ENCODE measurements around the gene LGALS9. TPM values are rescaled to one million over a fixed set of nuclear protein-coding genes. Genes with fewer than 3 reads are reported as not detected.
"Not testable (repeated sequence)": the region's sequence is repeated elsewhere in the genome, so short reads cannot be mapped to it uniquely, and the experiment has no call there.

Gene LGALS9
- total RNA-seq, 1 donor, result 328 TPM

DNA sequence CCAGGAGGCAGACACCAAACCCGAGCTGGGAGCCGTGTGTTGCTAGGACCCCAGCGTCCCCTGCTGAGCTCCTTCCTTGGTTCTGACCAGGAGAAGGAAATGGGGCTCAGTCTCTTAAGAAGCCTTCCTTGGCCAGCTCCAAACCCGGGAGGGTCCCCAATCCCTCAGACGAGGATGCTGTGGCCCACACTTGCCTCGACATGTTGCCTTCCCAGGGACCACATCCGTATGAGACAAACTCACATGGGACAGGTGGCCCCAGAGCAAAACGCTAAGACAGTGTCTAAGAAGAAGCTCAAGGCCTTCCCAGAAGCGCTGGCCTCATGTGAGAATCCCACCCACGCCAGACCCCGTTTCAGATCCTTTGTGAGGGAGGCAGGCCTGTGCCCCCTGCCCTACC, 19.8 kb downstream of the LGALS9 start:
- no peak for DNase-seq (ENCODE audit: low read depth in 2 of 3, low spot score in 2 of 3)

DNA sequence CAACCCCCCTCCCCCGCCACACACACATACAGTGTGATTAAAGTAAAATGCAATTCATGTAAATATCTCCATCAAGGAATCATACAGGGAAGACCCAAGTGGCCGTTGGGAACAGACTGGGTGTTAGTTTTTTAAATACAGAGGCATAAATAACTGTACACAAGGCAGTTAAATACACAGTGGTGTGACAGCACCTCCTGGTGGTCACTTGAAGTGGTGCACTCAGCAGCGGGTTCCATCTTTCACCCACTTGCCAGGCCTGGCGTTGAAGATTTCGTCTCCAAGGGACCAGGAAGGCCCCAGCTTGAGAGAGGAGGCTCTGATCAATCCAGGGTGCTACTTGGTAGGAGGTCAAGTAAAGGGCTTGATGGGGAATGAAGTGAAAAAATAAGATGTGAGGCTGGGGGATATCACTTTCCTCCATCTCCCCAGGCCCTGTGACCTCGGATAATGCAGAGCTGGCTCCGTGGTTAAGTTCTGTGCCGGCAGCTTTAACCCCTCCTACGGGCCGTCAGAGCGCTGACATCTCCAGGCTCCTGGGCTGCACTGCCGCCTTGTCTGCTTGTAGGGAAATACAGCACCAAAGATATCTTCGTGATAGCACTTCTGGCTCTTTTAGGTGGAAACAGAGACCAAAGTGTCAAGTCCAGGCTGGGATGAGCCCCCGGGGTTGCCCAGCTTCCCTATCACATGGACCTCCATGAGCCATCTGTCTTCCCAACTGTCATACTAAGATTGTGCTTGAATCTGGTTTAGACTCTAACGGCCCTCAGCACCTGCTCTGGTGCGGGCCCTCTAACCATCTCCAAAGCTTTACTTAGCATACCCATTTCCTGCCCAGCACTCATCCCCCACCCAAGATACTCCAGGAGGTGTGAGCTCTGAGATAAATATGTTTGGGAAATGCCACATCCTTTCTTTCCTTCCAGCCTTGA, 20.7 kb downstream of the LGALS9 start:
- peak; percentile 29 to 71 (median 37) for DNase-seq (ENCODE audit: low read depth in 2 of 3, low spot score in 2 of 3)

DNA sequence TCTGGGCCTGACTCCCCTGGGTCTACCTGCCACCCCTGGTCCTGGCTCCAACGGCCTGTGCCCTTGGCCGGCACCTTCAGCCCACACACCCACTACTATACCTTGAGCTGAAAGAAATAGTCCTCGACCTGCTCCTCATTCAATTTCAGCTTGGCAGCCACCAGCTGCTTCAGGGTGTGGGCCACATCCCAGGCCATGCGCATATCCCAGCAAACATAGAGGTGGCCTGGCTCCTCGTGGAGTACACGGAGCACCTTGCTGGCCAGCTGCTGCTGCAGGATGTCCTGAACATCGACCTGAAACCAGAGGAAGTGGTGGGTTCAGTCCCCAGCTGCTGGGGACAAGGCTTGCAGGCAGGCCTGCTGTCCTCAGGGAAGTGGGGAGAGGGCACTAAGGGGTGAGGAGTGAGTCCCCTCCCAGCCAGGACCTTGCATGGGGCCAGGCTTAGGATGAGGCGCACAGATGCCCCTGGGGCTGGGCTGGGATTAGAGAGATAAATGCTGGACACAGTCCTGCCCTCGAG, 22.5 kb downstream of the LGALS9 start:
- not testable (repeated sequence) for DNase-seq (ENCODE audit: low read depth in 2 of 3, low spot score in 2 of 3)

DNA sequence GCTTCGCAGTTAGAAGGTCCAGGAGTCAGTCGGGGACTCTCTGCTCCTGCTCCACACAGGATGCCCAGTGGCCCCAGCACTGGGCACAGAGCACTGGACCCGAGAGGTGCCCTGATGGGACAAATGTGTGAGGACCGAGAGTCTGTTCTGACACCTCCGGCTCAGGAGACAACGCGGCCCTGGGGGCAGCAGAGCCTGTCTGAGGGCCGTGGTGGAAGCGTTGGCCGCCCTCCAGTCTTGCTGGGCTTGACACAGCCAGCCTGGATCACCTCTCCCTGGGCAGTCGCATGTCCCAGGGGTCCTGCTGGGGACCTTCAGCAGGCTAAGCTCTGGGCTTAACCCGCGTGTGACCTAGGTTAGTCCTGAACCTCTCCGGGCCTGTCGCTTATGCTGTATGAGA, 23.1 kb downstream of the LGALS9 start:
- no peak for DNase-seq (ENCODE audit: low read depth in 2 of 3, low spot score in 2 of 3)

DNA sequence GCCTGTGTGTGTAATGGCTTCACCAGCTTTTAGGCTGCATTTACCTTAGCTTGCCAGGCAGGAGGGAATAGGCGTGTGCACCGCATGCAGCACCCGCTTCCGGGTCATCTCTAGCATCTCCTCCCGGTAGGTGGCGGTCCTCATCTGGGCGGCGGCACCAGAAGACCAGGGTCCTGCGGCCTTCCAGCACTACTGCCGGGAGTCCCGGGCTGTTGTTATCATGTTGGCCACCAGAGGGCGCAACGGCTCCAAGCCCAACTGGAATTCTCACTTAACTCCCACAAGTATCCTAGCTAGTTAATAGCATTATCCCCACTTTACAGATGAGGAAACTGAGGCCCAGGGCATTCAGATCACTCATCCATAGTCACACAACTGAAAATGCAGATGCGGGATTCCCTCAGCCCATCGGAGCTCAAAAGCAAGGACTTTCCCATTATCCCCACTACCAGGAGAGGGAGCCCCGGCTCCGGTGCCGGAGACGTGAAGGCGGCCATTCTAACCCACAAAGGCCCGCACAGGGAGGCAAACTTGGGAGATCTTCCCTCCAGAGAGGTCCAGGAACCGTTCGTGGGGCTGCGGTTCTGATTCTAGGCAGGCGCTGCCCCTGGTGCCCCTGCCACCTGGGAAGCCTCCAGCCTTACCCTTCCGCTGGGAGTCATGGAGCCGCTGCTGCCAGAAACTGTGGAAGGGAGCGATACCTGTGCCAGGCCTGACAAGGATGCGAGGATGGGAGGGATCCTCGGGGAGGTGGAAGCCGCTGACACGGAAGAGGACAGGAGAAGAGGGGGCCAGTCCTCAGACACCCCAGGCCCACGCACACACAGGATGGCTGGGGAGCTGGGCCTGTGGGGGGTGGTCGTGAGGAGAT, 23.9 kb downstream of the LGALS9 start:
- DNase-seq (ENCODE audit: low read depth in 2 of 3, low spot score in 2 of 3), result peak; percentile 41 to 80 (median 78)

- not testable (repeated sequence) for DNase-seq (ENCODE audit: low read depth in 2 of 3, low spot score in 2 of 3)
Observed at GRCh38 chr17:27655525-27656111, 24.6 kb downstream of the LGALS9 start.

DNA sequence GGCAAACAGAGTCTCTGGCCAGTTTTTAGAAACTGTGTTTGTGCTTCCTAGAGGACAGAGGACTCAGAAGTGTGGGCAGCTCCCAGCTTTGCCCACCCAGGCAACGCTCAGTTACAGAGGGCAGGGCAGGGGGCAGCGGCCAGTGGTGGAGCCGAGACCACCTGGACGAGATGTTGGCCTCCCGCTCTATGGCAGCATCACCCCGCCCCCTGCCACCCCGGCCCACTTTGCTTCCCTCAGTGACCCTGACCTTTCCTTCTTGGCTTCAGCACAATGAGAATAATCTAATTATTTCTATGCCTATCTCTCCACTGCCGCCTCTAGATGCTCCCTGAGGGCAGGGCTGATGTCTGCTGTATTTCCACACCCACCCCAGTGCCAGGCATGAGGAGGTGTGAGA, 25.6 kb downstream of the LGALS9 start:
- DNase-seq (ENCODE audit: low read depth in 2 of 3, low spot score in 2 of 3), result not testable (repeated sequence)

- DNase-seq (ENCODE audit: low read depth in 2 of 3, low spot score in 2 of 3), result peak in 1 of 3 donors; percentile 58
Observed at GRCh38 chr17:27657620-27658019, 26.6 kb downstream of the LGALS9 start.

- no peak for DNase-seq (ENCODE audit: low read depth in 2 of 3, low spot score in 2 of 3)
Observed at GRCh38 chr17:27659683-27660082, 28.7 kb downstream of the LGALS9 start.

DNA sequence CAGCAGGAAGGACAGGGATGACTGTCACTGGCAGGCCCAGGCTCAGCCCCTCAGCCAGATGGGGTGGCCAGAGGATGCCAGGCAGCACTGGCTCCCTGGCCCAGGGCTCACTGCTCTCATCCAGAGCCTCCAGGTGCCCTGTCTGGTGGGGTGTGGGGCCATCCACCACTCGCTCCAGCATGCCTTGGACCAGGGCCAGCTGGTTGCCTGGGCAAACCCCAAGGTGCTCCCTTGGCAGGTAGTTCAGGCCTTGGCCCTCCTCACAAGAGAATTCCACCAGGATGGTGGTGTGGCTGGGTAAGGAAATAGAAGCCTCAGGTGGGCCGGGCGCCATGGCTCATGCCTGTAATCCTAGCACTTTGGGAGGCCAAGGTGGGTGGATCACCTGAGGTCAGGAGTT, 29.4 kb downstream of the LGALS9 start:
- DNase-seq (ENCODE audit: low read depth in 2 of 3, low spot score in 2 of 3), result no peak

GRCh38 chr17:27663936-27664605, 33.1 kb downstream of the LGALS9 start:
- DNase-seq (ENCODE audit: low read depth in 2 of 3, low spot score in 2 of 3), result no peak

DNA sequence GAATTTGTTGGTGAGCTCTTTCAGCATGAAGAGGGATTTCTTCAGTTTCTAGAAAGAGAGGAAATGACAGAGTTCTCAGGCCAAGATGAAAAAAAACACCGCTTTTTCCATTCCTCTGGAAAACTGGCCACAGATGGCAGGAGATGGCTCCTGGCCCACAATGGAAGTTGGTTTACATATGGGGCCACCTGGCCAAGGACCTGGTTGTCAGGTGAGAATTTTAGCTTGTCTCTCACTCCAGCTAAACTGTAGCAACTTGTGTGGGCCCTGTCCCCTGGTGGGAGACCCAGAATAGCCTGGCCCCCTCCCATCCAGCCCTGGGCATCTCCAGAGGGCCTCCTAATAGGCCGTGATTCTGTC, 33.6 kb downstream of the LGALS9 start:
- DNase-seq (ENCODE audit: low read depth in 2 of 3, low spot score in 2 of 3), result no peak

DNA sequence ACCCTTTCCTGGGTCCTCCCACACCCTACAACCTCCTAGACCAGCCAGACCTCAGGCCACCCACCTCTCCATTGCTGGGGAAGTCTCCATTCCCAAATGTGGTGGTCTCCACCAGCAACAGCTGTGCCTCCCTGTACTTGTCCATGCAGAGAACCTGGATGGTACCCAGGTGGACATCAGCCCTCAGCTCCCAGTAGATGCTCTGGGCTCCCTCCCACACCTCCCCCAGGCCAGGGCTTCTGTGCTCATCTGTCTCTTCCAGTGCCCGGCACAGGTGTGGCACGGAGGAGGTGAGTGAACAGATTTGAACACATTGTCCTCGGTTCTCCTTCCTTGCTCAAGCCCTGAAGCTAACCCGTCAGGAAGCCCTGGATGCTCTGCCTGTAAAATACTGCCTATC, 34.6 kb downstream of the LGALS9 start:
- no peak for DNase-seq (ENCODE audit: low read depth in 2 of 3, low spot score in 2 of 3)

DNA sequence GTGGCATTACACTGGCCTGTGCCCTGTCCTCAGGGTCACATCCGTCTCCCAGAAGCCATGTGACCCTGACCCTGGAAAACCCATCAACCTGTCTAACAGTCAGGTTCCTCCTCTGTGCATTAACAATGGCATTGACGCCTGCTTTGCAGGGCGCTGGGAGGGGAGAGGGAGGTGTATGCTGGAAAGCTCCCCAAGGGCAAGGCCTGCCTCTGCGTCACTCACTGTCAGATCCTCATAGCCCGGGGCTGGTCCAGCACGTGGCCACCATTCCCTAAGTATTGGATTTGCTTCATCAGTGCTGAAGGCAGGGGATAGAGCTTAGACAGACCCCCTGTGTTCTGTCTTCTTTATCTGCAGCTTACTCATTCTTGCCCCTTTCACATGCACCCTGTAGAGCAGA, 35.3 kb downstream of the LGALS9 start:
- DNase-seq (ENCODE audit: low read depth in 2 of 3, low spot score in 2 of 3), result not testable (repeated sequence)

DNA sequence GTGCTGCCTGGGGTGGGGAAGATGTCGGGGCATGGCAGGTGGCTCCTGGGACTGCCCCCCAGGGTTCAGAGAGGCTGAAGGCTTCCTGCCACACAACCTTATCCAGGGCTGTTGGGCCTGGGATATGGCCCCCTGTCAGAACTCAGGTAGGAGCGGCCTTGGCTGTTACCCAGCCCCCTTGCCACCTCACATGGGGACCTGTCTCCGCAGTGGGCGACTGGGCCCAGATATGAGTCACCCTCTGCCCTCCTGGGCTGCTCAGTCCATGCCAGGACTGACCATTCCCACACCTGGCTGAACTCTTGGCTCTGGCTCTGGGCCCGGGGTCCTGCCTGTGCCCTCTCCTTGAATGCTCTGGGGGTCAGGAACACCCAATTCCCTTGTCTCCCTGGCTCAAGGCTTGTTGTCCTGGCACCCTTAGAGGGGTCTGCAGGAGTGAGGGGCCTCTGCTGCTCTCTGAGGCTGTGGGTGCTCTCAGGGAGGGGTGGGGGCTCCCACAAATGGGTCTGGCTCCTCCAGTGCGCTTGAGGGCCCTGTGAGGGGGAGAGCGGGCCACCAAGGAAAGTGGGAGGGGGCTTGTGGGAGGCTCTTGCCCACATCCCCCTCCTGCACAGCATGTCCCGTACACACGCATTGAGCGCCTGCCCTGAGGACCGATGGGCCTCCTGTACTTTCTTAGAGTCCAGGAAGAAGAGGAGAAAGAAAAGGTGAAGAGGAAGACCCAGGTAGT, 36.0 kb downstream of the LGALS9 start:
- DNase-seq (ENCODE audit: low read depth in 2 of 3, low spot score in 2 of 3), result no peak

- DNase-seq (ENCODE audit: low read depth in 2 of 3, low spot score in 2 of 3), result no peak
Observed at GRCh38 chr17:27667656-27668487, 36.9 kb downstream of the LGALS9 start.

- no peak for DNase-seq (ENCODE audit: low read depth in 2 of 3, low spot score in 2 of 3)
Observed at GRCh38 chr17:27668488-27668823, 37.5 kb downstream of the LGALS9 start.

DNA sequence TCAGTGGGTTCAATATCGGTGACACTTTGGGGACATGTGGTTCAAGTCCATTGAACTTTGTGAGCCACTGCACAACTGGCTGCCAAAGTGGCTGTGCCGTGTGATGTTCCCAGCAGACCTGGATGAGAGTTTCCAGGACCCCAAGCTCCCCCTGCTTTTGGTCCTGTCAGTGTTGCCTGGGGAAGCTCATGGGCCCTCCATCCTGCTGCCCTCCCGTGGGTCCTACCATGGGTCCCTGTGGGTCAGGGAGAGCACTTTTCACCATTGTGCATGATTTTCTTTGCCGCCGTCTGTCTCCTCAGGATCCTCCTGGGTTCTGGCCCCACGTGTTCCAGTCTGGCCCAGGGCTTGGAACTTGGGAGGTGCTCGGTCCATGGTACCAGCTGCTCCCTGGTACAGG, 38.1 kb downstream of the LGALS9 start:
- DNase-seq (ENCODE audit: low read depth in 2 of 3, low spot score in 2 of 3), result no peak

DNA sequence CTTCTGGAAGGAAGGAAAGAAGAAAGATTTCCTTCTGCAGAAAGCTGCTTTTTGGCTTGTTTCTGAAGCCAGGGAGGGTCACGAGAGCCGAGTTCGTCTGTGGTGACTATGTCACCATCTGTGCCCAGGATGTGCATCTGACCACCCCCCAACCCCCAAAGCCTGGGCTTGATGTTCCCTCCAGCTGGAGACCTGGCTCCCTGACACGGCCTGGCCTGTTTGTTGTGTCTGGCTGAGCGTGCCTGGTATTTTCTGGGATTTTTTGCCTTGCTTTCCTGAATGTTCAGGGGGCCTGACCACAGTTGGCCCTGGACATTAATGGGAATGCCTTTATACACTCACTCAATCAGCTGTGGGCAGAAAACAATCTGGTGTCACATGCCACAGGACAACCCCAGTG, 38.9 kb downstream of the LGALS9 start:
- DNase-seq (ENCODE audit: low read depth in 2 of 3, low spot score in 2 of 3), result no peak
